Keratinocyte (primary cell): ENCODE measurements around the gene PACS2. TPM values are rescaled to one million over a fixed set of nuclear protein-coding genes. Genes with fewer than 3 reads are reported as not detected.

ENCODE experiments used
- DNase-seq: peaks from one replicate; pipeline ENCODE4 v3.0.0-alpha.2; 2011; ENCODE audit warnings: low read depth, missing footprints, low spot score
- FAIRE-seq: peaks from 2 replicates; lab custom pipeline; 2011; peaks lifted over from hg19 to GRCh38; lab: Jason Lieb, UNC
- H2AFZ ChIP-seq: 2 replicates; pipeline ENCODE4 v1.6.0; 2012; ENCODE audit warnings: low read length, control low read depth, inconsistent platforms; ENCODE audit not compliant: control insufficient read depth
- H3K27ac ChIP-seq: 2 replicates; pipeline ENCODE4 v1.5.1; 2011; ENCODE audit warnings: low read length; ENCODE audit not compliant: control insufficient read depth, insufficient read depth
- H3K27me3 ChIP-seq: 3 replicates; pipeline ENCODE4 v1.6.0; 2011; ENCODE audit warnings: low read length; ENCODE audit not compliant: control insufficient read depth, insufficient read depth; ENCODE audit errors: extremely low read depth
- H3K36me3 ChIP-seq, 2 experiments: 2 replicates in 1 of 2; 3 replicates in 1 of 2; pipeline ENCODE4 v1.5.1; 2011; ENCODE audit warnings: low read length in 2 of 2, mild to moderate bottlenecking in 1 of 2; ENCODE audit not compliant: control insufficient read depth in 2 of 2, insufficient read depth in 2 of 2; ENCODE audit errors: extremely low read depth in 1 of 2
- H3K4me1 ChIP-seq: 3 replicates; pipeline ENCODE4 v1.5.1; 2011; ENCODE audit warnings: low read length; ENCODE audit not compliant: control insufficient read depth, insufficient read depth; ENCODE audit errors: extremely low read depth
- H3K4me2 ChIP-seq: 3 replicates; pipeline ENCODE4 v1.6.0; 2011; ENCODE audit warnings: low read depth, low read length; ENCODE audit not compliant: control insufficient read depth, insufficient read depth; ENCODE audit errors: extremely low read depth
- H3K4me3 ChIP-seq, 3 experiments: fragments of 200-600 bp in 1 of 3; sonication (generic) in 1 of 3; 2 replicates in 2 of 3; 3 replicates in 1 of 3; pipeline ENCODE4 v1.5.1; 2011 to 2016; ENCODE audit warnings: low read length in 3 of 3, mild to moderate bottlenecking in 3 of 3, control low read depth in 2 of 3, inconsistent platforms in 1 of 3, low read depth in 1 of 3, mixed read lengths in 1 of 3, mixed run types in 1 of 3, moderate library complexity in 1 of 3; ENCODE audit not compliant: control insufficient read depth in 2 of 3, insufficient read depth in 2 of 3; ENCODE audit errors: extremely low read depth in 1 of 3
- H3K79me2 ChIP-seq: 2 replicates; pipeline ENCODE4 v1.6.0; 2012; ENCODE audit warnings: low read length; ENCODE audit not compliant: control insufficient read depth, insufficient read depth
- H3K9ac ChIP-seq: 3 replicates; pipeline ENCODE4 v1.6.0; 2011; ENCODE audit warnings: low read length; ENCODE audit not compliant: control insufficient read depth, insufficient read depth; ENCODE audit errors: extremely low read depth
- H3K9me1 ChIP-seq: 3 replicates; pipeline ENCODE4 v1.6.0; 2011; ENCODE audit warnings: low read length; ENCODE audit not compliant: control insufficient read depth, insufficient read depth; ENCODE audit errors: extremely low read depth
- H3K9me3 ChIP-seq: 2 replicates; pipeline ENCODE4 v1.5.1; 2012; ENCODE audit warnings: low read depth, low read length; ENCODE audit not compliant: control insufficient read depth
- H4K20me1 ChIP-seq: 3 replicates; pipeline ENCODE4 v1.6.0; 2011; ENCODE audit warnings: low read length; ENCODE audit not compliant: control insufficient read depth, insufficient read depth; ENCODE audit errors: extremely low read depth
- CTCF ChIP-seq, 3 experiments: IDR thresholded peaks in 1 of 3; conservative IDR thresholded peaks in 1 of 3; optimal IDR thresholded peaks in 1 of 3; 2 replicates in 2 of 3; 3 replicates in 1 of 3; pipeline versions ENCODE3 to v1.5.1; 2011; ENCODE audit warnings: low read length in 3 of 3, mild to moderate bottlenecking in 3 of 3, moderate library complexity in 2 of 3, control low read depth in 1 of 3, inconsistent platforms in 1 of 3; ENCODE audit not compliant: insufficient read depth in 2 of 3; ENCODE audit errors: extremely low read depth in 1 of 3
- EZH2 ChIP-seq: IDR thresholded peaks from one replicate; pipeline ENCODE4 v1.6.1; 2012; ENCODE audit warnings: inconsistent platforms, mild to moderate bottlenecking, low read length, moderate library complexity
- dilution Hi-C: fragments of 300-500 bp; cut with MboI; formaldehyde crosslinking; loops from one replicate; pipeline ENCODE4 v1.7.0; 2020; ENCODE audit warnings: low sequenced_read_pairs; ENCODE audit not compliant: extremely low pct_ligation_motif_present
- polyA plus RNA-seq, 5 experiments: library from polyadenylated mRNA; depleted of rRNA in 3 of 5; stranded (reverse) in 3 of 5; stranded (forward) in 1 of 5; unstranded in 1 of 5; fragments of >200 nt; gene quantifications; 1 replicate in 1 of 5; 2 replicates in 3 of 5; 3 replicates in 1 of 5; pipeline versions ENCODE4 v1.2.1 to v1.2.3, GENCODE V29; 2011 to 2012; ENCODE audit warnings: missing spikeins in 2 of 5, low read depth in 1 of 5, low replicate concordance in 1 of 5

Gene PACS2
- polyA plus RNA-seq, 1 donor (not counting 4 experiments of a cell fraction or from before 2014, with no cell fraction given): 11.8 TPM

GRCh38 chr14:105337433-105337832 lies 22.9 kb downstream of the PACS2 start:
- Histone ChIP-seq H3K79me2 (peaks cover 10% of the 10 kb centered on the region), H2AFZ (no peak overlapping the region), H3K4me3 (no peak overlapping the region), H3K4me1 (no peaks in the 10 kb centered on the region), H3K4me2 (no peak overlapping the region), H4K20me1 (peaks cover 4% of the 10 kb centered on the region), H3K9me1 (no peaks in the 10 kb centered on the region), H3K36me3 (no peaks in the 10 kb centered on the region), H3K27me3 (no peaks in the 10 kb centered on the region), H3K27ac (no peak overlapping the region), H3K9ac (no peak overlapping the region), H3K9me3 (no peaks in the 10 kb centered on the region)
- FAIRE-seq (no peak), DNase-seq (no peak)
- no peak for TF ChIP-seq EZH2
- TF ChIP-seq CTCF (optimal IDR thresholded peaks at IDR 0.05 in 1 of 3, IDR thresholded peaks at IDR 0.05 in 1 of 3, conservative IDR thresholded peaks at IDR 0.05 in 1 of 3; ENCODE audit: extremely low read depth in 1 of 3, insufficient read depth in 2 of 3, low read length in 3 of 3): no peak
- dilution Hi-C loops: no loop called here

DNA sequence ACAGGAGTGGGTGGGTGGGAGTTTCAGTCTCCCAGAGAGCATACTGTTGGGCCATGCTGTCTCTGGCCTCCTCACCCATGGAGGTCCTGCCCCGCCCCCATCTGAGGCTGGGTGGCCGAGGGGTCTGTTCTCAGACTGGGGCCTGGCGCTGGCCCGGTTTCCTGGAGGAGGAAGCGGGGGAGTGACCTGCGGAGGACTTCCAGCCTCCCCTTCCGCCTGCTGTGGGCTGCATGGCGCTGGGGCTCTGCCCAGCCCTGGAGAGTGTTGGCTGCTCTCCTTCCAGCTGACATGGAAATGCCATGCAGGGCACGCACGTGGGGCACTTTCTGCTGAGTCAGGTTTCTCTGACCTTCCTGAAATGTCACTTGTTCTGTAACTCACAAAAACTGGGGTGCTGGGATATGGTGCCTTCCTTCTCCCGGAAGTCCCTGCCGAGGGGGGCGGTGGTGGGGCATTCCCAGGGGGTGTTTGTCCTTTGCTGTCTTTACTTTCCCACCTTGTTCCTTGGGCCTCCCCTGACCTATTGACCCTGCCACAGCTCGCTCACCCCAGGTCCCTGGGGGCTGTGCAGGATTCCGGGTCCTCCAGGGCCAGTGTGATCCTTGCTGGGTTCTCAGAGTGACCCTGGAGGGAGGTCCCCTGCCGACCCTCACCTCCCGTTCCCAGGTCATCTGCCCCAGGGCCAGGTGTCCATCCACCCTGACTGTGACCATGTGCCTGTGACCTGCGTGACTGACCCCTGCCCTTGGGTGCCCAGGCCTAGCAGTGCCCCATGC lies 23.6 kb downstream of the PACS2 start:
- Histone ChIP-seq H2AFZ (no peak overlapping the region), H4K20me1 (peaks cover 4% of the 10 kb centered on the region), H3K36me3 (no peaks in the 10 kb centered on the region), H3K4me3 (no peak overlapping the region), H3K27me3 (no peaks in the 10 kb centered on the region), H3K79me2 (peaks cover 7% of the 10 kb centered on the region), H3K9me1 (no peaks in the 10 kb centered on the region), H3K9ac (no peak overlapping the region), H3K4me1 (no peaks in the 10 kb centered on the region), H3K27ac (no peak overlapping the region), H3K4me2 (no peak overlapping the region), H3K9me3 (no peaks in the 10 kb centered on the region)
- FAIRE-seq: no peak
- no peak for DNase-seq
- TF ChIP-seq CTCF (optimal IDR thresholded peaks at IDR 0.05 in 1 of 3, IDR thresholded peaks at IDR 0.05 in 1 of 3, conservative IDR thresholded peaks at IDR 0.05 in 1 of 3; ENCODE audit: extremely low read depth in 1 of 3, insufficient read depth in 2 of 3, low read length in 3 of 3) (no peak), EZH2 (no peak)
- dilution Hi-C loops: no loop called here
